Panc1 (cell line): ENCODE data around the gene ZNF564. TPM values are rescaled to one million over a fixed set of nuclear protein-coding genes. Genes with fewer than 3 reads are reported as not detected.
"Not testable (repeated sequence)": the region's sequence is repeated elsewhere in the genome, so short reads cannot be mapped to it uniquely, and the experiment has no call there.

Experiments
- ATAC-seq: fragments of 200-7000 bp; cut with Tn5 transposase; 2 replicates; pipeline ENCODE4 v1.9.1; 2020; ENCODE audit warnings: mild to moderate bottlenecking, moderate library complexity
- BruUV-seq: library from RNA; stranded (reverse); fragments of 400-500 nt; replicated peaks from 2 replicates; lab custom pipeline; 2021; lab: Mats Ljungman, UMichigan
- CTCF ChIA-PET: fragments of 300-600 bp; sonication (Branson Sonifier 250); formaldehyde crosslinking; loops from one replicate; lab custom pipeline; 2022; ENCODE audit warnings: antibody characterized with exemption; lab: Charles Lee
- POLR2A ChIA-PET: fragments of 300-600 bp; sonication (Branson Sonifier 250); formaldehyde crosslinking; loops from one replicate; lab custom pipeline; 2022; ENCODE audit warnings: antibody characterized with exemption; lab: Charles Lee
- DNase-seq: peaks from one replicate; pipeline ENCODE4 v3.0.0-alpha.2; 2010; ENCODE audit warnings: low read depth, low spot score
- H3K27ac ChIP-seq: 2 replicates; pipeline ENCODE4 v1.5.1; 2011; ENCODE audit warnings: mild to moderate bottlenecking, low read length, inconsistent platforms
- H3K27me3 ChIP-seq: fragments of 200-500 bp; sonication (Bioruptor generic); 2 replicates; pipeline ENCODE4 v1.6.0; 2014; ENCODE audit warnings: low read length, inconsistent platforms; ENCODE audit not compliant: control insufficient read depth, insufficient read depth
- H3K36me3 ChIP-seq: fragments of 200-500 bp; sonication (Bioruptor generic); 2 replicates; pipeline ENCODE4 v1.5.1; 2014; ENCODE audit warnings: inconsistent platforms, mild to moderate bottlenecking, low read length, moderate library complexity; ENCODE audit not compliant: control insufficient read depth, insufficient read depth
- H3K4me1 ChIP-seq: 2 replicates; pipeline ENCODE4 v1.5.1; 2011; ENCODE audit warnings: inconsistent platforms, mild to moderate bottlenecking, low read length, moderate library complexity; ENCODE audit not compliant: control insufficient read depth, insufficient read depth
- H3K4me3 ChIP-seq, 2 experiments: 2 replicates each; pipeline ENCODE4 v1.5.1; 2011 to 2012; ENCODE audit warnings: low read depth in 2 of 2, low read length in 2 of 2, mild to moderate bottlenecking in 2 of 2, inconsistent platforms in 1 of 2, moderate library complexity in 1 of 2
- H3K9me3 ChIP-seq: fragments of 200-500 bp; sonication (Bioruptor generic); 2 replicates; pipeline ENCODE4 v1.5.1; 2014; ENCODE audit warnings: low read depth, mild to moderate bottlenecking, inconsistent platforms, low read length, moderate library complexity; ENCODE audit not compliant: control insufficient read depth, insufficient read depth
- POLR2AphosphoS5 ChIP-seq: IDR thresholded peaks from 2 replicates; pipeline ENCODE4 v1.6.1; 2012; ENCODE audit warnings: mild to moderate bottlenecking, low read depth, low read length, moderate library complexity
- SIN3A ChIP-seq: IDR thresholded peaks from 2 replicates; pipeline ENCODE4 v1.6.1; 2012; ENCODE audit warnings: low read depth, mild to moderate bottlenecking, low read length, moderate library complexity, borderline replicate concordance; ENCODE audit not compliant: insufficient read depth
- TCF7L2 ChIP-seq: IDR thresholded peaks from 2 replicates; pipeline ENCODE4 v1.6.1; 2011; ENCODE audit warnings: mild to moderate bottlenecking, low read depth, low read length, inconsistent platforms
- in situ Hi-C: cut with HindIII; loops from 2 replicates; pipeline ENCODE4 v1.10.0; 2016; ENCODE audit warnings: low sequenced_read_pairs, low pct_unique_long_range_greater_than_20kb
- intact Hi-C: fragments of 100-400 bp; cut with micrococcal nuclease; formaldehyde crosslinking; loops from one replicate; pipeline ENCODE4 v1.10.0; 2022; ENCODE audit not compliant: unreplicated experiment
- total RNA-seq: library from RNA; stranded (reverse); gene quantifications from one replicate; pipeline ENCODE4 v1.2.1, GENCODE V29; 2021; ENCODE audit not compliant: unreplicated experiment
- TF ChIP-seq, protein P1 (sequence below), 2 experiments: IDR thresholded peaks; 2 replicates each; pipeline ENCODE4 v1.6.1; 2011 to 2012; ENCODE audit warnings: low read depth in 2 of 2, control low read depth in 1 of 2, low read length in 1 of 2, mild to moderate bottlenecking in 1 of 2, moderate library complexity in 1 of 2; ENCODE audit not compliant: insufficient read depth in 1 of 2
- TF ChIP-seq, protein P2 (sequence below): fragments of 450-650 bp; IDR thresholded peaks from 2 replicates; pipeline ENCODE4 v1.5.1; 2017; ENCODE audit warnings: mild to moderate bottlenecking

Gene ZNF564
- total RNA-seq, 1 experiment from 2014 or later = 5.7 TPM

- ChIA-PET CTCF (interaction anchor here (0.7 kb wide), 1 partner anchor 21 kb away, joined by 3 read pairs; no protein-coding TSS in a partner anchor), POLR2A (no interaction called here)
- ATAC-seq = no peak
- H3K27me3 ChIP-seq = no peaks in the 10 kb centered on the region
- no TSS peak for BruUV-seq
- in situ Hi-C loops (no loop called here), intact Hi-C loops (no loop called here)
- TF ChIP-seq POLR2AphosphoS5 (no peak), SIN3A (no peak), TCF7L2 (no peak)
- TF ChIP-seq, protein P1, sequence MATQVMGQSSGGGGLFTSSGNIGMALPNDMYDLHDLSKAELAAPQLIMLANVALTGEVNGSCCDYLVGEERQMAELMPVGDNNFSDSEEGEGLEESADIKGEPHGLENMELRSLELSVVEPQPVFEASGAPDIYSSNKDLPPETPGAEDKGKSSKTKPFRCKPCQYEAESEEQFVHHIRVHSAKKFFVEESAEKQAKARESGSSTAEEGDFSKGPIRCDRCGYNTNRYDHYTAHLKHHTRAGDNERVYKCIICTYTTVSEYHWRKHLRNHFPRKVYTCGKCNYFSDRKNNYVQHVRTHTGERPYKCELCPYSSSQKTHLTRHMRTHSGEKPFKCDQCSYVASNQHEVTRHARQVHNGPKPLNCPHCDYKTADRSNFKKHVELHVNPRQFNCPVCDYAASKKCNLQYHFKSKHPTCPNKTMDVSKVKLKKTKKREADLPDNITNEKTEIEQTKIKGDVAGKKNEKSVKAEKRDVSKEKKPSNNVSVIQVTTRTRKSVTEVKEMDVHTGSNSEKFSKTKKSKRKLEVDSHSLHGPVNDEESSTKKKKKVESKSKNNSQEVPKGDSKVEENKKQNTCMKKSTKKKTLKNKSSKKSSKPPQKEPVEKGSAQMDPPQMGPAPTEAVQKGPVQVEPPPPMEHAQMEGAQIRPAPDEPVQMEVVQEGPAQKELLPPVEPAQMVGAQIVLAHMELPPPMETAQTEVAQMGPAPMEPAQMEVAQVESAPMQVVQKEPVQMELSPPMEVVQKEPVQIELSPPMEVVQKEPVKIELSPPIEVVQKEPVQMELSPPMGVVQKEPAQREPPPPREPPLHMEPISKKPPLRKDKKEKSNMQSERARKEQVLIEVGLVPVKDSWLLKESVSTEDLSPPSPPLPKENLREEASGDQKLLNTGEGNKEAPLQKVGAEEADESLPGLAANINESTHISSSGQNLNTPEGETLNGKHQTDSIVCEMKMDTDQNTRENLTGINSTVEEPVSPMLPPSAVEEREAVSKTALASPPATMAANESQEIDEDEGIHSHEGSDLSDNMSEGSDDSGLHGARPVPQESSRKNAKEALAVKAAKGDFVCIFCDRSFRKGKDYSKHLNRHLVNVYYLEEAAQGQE (IDR thresholded peaks at IDR 0.05; ENCODE audit: insufficient read depth in 1 of 2, low read depth in 2 of 2, low read length in 1 of 2) = no peak
- TF ChIP-seq, protein P2, sequence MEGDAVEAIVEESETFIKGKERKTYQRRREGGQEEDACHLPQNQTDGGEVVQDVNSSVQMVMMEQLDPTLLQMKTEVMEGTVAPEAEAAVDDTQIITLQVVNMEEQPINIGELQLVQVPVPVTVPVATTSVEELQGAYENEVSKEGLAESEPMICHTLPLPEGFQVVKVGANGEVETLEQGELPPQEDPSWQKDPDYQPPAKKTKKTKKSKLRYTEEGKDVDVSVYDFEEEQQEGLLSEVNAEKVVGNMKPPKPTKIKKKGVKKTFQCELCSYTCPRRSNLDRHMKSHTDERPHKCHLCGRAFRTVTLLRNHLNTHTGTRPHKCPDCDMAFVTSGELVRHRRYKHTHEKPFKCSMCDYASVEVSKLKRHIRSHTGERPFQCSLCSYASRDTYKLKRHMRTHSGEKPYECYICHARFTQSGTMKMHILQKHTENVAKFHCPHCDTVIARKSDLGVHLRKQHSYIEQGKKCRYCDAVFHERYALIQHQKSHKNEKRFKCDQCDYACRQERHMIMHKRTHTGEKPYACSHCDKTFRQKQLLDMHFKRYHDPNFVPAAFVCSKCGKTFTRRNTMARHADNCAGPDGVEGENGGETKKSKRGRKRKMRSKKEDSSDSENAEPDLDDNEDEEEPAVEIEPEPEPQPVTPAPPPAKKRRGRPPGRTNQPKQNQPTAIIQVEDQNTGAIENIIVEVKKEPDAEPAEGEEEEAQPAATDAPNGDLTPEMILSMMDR = no peak
- H3K36me3 ChIP-seq = no peaks in the 10 kb centered on the region
- DNase-seq = no peak
- H3K9me3 ChIP-seq = no peaks in the 10 kb centered on the region
- H3K4me1 ChIP-seq = no peaks in the 10 kb centered on the region
- no peak overlapping the region for H3K27ac ChIP-seq
- H3K4me3 ChIP-seq = no peak overlapping the region
These were observed 22.8 kb upstream of the ZNF564 start for GRCh38 chr19:12574036-12574435.

DNA sequence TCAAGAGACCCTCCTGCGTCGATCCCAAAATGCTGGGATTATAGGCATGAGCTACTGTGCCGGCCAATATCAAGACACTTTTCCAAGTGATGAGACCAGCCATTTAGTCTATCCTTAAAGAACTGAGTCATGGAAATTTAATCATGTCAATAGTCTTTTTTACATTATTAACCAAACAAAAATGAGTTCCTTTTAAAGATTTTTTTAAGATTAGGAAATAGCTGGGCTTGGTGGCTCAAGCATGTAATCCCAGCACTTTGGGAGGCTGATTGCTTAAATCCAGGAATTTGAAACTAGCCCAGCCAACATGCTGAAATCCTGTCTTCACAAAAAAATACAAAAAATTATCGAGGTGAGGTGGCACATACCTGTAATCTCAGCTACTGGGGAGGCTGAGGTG lies 16.7 kb upstream of the ZNF564 start:
- no peak overlapping the region for H3K27ac ChIP-seq
- in situ Hi-C loops (no loop called here), intact Hi-C loops (loop anchor here (10.0 kb wide), 1 partner anchor 107 kb away; no protein-coding TSS in a partner anchor)
- DNase-seq (no peak), ATAC-seq (no peak)
- no peaks in the 10 kb centered on the region for H3K36me3 ChIP-seq
- H3K4me3 ChIP-seq = no peak overlapping the region
- ChIA-PET CTCF (interaction anchor here (0.7 kb wide), 1 partner anchor 444 kb away, joined by 3 read pairs; no protein-coding TSS in a partner anchor), POLR2A (interaction anchor here (0.7 kb wide), 1 partner anchor 60 kb away, joined by 16 read pairs; no protein-coding TSS in a partner anchor)
- no TSS peak for BruUV-seq
- no peaks in the 10 kb centered on the region for H3K4me1 ChIP-seq
- no peaks in the 10 kb centered on the region for H3K9me3 ChIP-seq
- TF ChIP-seq, protein P2 = no peak
- TF ChIP-seq, protein P1 (IDR thresholded peaks at IDR 0.05; ENCODE audit: insufficient read depth in 1 of 2, low read depth in 2 of 2, low read length in 1 of 2) = no peak
- TF ChIP-seq SIN3A (no peak), POLR2AphosphoS5 (no peak), TCF7L2 (no peak)
- H3K27me3 ChIP-seq = no peaks in the 10 kb centered on the region

DNA sequence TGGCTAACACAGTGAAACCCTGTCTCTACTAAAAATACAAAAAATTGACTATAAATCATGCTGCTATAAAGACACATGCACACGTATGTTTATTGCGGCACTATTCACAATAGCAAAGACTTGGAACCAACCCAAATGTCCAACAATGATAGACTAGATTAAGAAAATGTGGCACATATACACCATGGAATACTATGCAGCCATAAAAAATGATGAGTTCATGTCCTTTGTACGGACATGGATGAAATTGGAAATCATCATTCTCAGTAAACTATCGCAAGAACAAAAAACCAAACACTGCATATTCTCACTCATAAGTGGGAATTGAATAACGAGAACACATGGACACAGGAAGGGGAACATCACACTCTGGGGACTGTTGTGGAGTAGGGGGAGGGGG lies 15.1 kb upstream of the ZNF564 start:
- H3K27me3 ChIP-seq, H3K27ac ChIP-seq, H3K4me3 ChIP-seq, H3K4me1 ChIP-seq, H3K36me3 ChIP-seq, BruUV-seq, POLR2A ChIA-PET, ATAC-seq, DNase-seq, in situ Hi-C loops, H3K9me3 ChIP-seq: not testable (repeated sequence)
- intact Hi-C loops = loop anchor here (10.0 kb wide), 1 partner anchor 108 kb away; no protein-coding TSS in a partner anchor
- CTCF ChIA-PET = interaction anchor here (0.6 kb wide), 1 partner anchor 70 kb away, joined by 8 read pairs; no protein-coding TSS in a partner anchor
